Left forelimb (tissue), 1 donor: ENCODE measurements around the gene SSB.
"Not testable (repeated sequence)": the region's sequence is repeated elsewhere in the genome, so short reads cannot be mapped to it uniquely, and the experiment has no call there.

Experiments used
- DNase-seq: peaks from one replicate; pipeline ENCODE4 v3.0.0-alpha.2; 2018; ENCODE audit warnings: low spot score

SSB gene

GRCh38 chr2:169782513-169782912, 16.2 kb upstream of the SSB start:
- DNase-seq = no peak

- no peak for DNase-seq
Observed at GRCh38 chr2:169790581-169790980, 8.1 kb upstream of the SSB start.

- no peak for DNase-seq
Observed at GRCh38 chr2:169795181-169795580, 3.5 kb upstream of the SSB start.

- no peak for DNase-seq
Observed at GRCh38 chr2:169796441-169796840, 2.2 kb upstream of the SSB start.

- DNase-seq = no peak
Observed at GRCh38 chr2:169797601-169798000, 1.1 kb upstream of the SSB start.

- no peak for DNase-seq
Observed at GRCh38 chr2:169798397-169798717, 314 bp upstream of the SSB start.

- DNase-seq = no peak
Observed at GRCh38 chr2:169803480-169803879, 4.8 kb downstream of the SSB start.

GRCh38 chr2:169806586-169806985, 7.9 kb downstream of the SSB start:
- no peak for DNase-seq

GRCh38 chr2:169808221-169808620, 9.6 kb downstream of the SSB start:
- DNase-seq = no peak

GRCh38 chr2:169815849-169816248, 17.2 kb downstream of the SSB start:
- no peak for DNase-seq

- DNase-seq = not testable (repeated sequence)
Observed at GRCh38 chr2:169816961-169817360, 18.3 kb downstream of the SSB start.

GRCh38 chr2:169817369-169817768, 18.7 kb downstream of the SSB start:
- not testable (repeated sequence) for DNase-seq

GRCh38 chr2:169818241-169818640, 19.6 kb downstream of the SSB start:
- DNase-seq = no peak

GRCh38 chr2:169819106-169819505, 20.4 kb downstream of the SSB start:
- no peak for DNase-seq

GRCh38 chr2:169820101-169820500, 21.4 kb downstream of the SSB start:
- DNase-seq = not testable (repeated sequence)

- no peak for DNase-seq
Observed at GRCh38 chr2:169822036-169822435, 23.4 kb downstream of the SSB start.

- no peak for DNase-seq
Observed at GRCh38 chr2:169822785-169823392, 24.2 kb downstream of the SSB start.

GRCh38 chr2:169823996-169824372, 25.3 kb downstream of the SSB start:
- no peak for DNase-seq

GRCh38 chr2:169824373-169825333, 26.0 kb downstream of the SSB start, which contains the start of gene METTL5:
Gene METTL5 (minus strand): TSS chr2:169824905. CDS start chr2:169824597, 308 bp downstream.
- peak; percentile 92 for DNase-seq

GRCh38 chr2:169827272-169828140, 28.8 kb downstream of the SSB start, which contains the start of gene UBR3:
Gene UBR3 (plus strand): TSS chr2:169827454. CDS start chr2:169827508, 54 bp downstream.
- peak; percentile 96 for DNase-seq

- no peak for DNase-seq
Observed at GRCh38 chr2:169828141-169828811, 29.6 kb downstream of the SSB start.

- no peak for DNase-seq
Observed at GRCh38 chr2:169834401-169834800, 35.7 kb downstream of the SSB start.
